AG04450 (cell line): ENCODE data around the gene HECTD4. TPM values are rescaled to one million over a fixed set of nuclear protein-coding genes. Genes with fewer than 3 reads are reported as not detected.

ENCODE experiments used
- polyA plus RNA-seq: library from polyadenylated mRNA; depleted of rRNA; stranded (reverse); fragments of >200 nt; gene quantifications from 2 replicates; pipeline ENCODE4 v1.2.3, GENCODE V29; 2011; rRNA removed
- small RNA-seq: library from RNA; depleted of rRNA; stranded (forward); fragments of <200 nt; gene quantifications from one replicate; pipeline ENCODE3, GENCODE V24; 2012; ENCODE audit warnings: low read depth; ENCODE audit not compliant: insufficient read length

Gene HECTD4
- polyA plus RNA-seq, 1 experiment, result 8.6 TPM

Small RNAs within 50 kb of the gene (small RNA-seq; reads per million reads assigned to genes)
- gene RF00019, result not detected

Other genes starting within 250 kb of the HECTD4 start
- gene RPL6, start 27.2 kb upstream of the HECTD4 start, polyA plus RNA-seq, result 2,254 and 2,667 TPM in 2 replicates
- 91.0 and 137 TPM in 2 replicates for gene PTPN11, start 36.5 kb upstream of the HECTD4 start, polyA plus RNA-seq